ENCODE results near the gene TK2.
"Not testable (repeated sequence)": the region's sequence is repeated elsewhere in the genome, so short reads cannot be mapped to it uniquely, and the experiment has no call there.

The TK2 gene

DNA sequence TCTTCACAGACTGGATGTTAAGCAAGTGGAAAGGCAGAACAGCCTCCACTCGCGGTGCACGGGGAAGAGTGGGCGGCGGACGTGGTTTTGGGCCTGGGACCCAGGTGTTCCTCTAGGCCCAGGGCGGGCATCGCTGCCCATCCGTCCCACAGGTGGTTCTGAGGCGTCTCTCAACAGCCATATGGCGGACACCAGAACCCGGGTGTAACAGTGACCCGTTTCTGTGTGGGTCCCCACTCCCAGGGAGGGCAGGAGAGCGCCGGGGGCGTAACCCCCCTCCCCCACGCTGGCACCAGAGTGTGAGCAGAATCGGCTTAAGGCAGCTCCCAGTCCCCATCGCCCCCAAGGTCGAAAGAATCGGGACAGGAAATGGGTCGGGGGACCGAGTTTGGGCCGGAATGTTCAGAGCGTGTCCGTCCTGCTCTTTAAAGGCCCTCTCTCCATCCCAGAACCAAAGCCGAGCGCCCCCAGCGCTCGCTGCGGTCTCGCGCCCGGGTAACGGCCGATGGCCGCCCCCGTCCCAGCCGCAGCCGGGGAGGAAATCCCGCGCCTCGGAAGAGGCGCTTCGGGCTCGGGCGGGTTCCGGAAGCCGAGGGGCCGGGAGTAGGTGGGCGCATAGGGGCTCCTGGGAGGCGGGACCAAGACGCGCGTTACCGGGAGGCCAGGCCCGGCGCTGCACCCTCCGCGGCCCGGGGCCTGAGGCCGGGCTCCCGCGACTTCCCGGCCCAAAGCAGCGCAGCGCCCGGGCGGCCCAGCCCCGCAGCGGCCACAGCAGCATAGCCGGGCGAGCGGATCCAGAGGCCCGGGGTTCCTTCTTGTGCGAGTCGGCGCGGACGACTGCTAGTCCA, at the start of gene TK2:
TSS of gene TK2 (minus strand) at position 839 of the 848 bp plus-strand sequence. CDS start at position 778, 61 bp downstream.
- DNase-seq = peak; percentile 57

DNA sequence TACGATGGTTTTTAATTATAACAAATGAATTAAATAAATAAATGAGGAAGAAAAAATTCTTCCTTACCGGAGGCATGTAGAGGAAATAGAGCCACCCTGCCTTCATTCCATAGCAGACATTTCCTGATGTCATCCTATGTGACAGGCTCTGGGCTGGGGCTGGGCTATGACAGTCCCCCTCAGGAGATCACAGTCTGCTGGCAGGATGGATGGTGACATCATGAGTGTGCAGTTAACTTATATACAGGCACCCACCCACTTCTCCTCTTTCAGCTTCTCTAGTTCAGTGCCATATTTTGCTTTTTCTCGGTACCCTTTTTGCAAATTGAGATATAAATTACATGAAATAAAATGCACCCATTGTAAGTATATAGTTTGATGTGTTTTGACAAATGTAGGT, 48.2 kb upstream of the TK2 start:
- DNase-seq = no peak

DNA sequence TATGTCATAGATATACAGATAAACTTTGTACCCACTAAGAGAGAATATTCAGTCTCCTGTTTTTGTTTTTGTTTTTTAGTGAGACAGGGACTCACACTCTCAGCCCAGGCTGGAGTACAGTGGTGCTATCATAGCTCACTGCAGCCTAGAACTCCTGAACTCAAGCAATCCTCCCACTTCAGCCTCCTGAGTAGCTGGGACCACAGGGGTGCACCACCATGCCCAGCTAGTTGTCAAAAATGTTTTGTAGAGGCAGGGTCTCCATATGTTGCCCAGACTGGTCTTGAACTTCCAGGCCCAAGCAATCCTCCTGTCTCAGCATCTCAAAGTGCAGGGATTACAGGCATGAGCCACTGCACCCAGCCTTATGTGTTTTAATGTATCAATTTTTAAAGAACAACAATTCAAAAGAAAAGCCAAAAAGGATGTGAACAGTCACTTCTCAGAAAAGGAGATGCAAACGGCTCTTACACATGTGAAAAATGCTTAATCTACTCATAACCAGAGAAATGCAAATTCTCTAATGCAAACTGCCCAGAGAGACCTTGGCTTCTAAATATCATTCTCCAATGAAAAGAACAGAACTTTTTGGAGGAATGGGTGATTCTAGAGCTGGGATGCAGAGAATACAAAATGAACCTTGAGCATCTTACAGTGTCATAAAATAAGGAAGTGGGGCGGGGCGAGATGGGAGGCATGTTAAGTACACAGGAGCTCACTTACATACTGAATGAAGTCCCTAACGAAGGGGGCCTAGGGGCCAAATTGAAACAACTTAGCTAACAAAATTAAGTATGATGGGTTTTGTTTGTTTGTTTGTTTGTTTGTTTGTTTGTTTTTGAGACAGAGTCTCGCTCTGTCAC, 47.3 kb upstream of the TK2 start:
- DNase-seq = no peak

DNA sequence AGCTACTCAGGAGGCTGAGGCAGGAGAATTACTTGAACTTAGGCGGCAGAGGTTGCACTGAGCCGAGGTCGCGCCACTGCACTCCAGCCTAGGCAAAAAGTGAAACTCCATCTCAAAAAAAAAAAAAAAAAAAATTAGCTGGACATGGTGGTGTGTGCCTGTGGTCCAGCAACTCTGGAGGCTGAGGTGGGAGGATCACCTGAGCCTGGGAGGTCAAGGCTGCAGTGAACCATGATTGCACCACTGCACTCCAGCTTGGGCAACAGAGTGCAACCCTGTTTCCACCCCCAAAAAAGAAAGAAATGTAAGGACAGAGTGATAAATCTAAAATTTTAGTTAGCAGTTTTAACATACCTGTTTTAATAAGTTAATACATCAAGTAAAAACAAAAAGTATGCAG, 46.6 kb upstream of the TK2 start:
- DNase-seq = not testable (repeated sequence)

DNA sequence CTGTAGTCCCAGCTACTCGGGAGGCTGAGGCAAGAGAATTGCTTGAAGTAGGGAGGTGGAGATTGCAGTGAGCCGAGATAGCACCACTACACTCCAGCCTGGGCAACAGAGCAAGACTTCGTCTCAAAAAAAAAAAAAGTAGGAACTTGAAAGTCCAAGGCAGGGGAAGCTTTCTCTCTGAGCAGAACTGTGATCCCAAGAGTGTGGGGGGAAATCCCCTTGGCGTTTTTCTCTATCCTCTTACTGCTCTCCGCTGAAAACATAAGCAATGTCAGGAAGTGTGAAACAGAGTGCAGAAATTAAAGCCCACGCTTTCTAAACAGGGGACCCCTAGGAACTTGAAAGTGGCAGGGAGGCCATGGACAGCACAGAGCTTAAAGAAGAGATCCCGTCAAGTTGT, 44.8 kb upstream of the TK2 start:
- DNase-seq = no peak

DNA sequence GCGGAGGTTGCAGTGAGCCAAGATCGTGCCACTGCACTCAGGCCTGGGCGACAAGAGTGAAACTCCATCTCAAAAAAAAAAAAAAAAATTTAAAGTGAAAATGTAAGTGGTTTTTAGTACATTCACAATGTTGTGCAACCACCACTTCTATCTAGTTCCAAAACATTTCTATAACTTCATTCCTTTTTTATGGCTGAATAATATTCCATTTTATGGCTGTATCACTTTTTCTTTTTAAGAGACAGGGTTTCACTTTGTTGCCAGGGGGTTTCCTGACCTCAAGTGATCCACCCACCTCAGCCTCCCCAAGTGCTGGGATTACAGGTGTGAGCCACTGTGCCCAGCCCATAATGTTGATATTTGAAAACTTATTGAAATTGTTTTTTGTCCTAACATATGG, 42.9 kb upstream of the TK2 start:
- DNase-seq = no peak

DNA sequence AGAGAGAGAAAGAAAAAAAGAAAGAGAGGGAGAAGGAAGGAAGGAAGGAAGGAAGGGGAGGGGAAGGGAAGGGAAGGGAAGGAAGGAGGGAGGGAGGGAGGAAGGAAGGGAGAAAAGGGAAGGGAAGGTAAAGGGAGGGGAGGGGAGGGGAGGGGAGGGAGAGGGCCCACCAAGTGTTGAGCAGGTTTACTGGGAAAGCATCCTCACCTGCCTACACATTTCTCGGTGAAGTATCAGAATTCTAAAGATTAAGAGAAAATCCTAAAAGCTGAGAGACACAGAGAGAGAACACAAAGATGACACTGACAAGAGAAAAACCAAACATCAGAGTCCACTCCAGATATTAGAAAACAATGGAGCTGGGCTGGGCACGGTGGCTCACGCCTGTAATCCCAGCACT, 42.3 kb upstream of the TK2 start:
- no peak for DNase-seq

DNA sequence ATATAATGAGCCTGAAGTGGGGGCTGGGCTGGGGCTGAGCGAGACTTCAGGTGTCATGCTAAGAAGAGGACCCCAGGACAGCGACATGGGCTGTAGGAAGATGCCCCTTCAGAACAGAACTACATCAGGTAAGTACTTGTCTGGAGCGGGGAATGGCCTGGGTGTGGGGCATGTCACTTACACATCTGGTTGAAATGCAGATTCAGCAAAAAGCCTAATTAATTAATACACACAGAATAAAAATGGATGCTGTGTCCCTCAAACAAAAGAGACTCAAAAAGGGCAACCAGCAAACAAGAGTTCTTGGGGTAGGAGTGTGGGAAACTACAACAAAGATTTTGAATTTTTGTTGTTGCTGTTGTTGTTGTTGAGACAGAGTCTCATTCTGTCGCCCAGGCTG, 41.1 kb upstream of the TK2 start:
- no peak for DNase-seq

DNA sequence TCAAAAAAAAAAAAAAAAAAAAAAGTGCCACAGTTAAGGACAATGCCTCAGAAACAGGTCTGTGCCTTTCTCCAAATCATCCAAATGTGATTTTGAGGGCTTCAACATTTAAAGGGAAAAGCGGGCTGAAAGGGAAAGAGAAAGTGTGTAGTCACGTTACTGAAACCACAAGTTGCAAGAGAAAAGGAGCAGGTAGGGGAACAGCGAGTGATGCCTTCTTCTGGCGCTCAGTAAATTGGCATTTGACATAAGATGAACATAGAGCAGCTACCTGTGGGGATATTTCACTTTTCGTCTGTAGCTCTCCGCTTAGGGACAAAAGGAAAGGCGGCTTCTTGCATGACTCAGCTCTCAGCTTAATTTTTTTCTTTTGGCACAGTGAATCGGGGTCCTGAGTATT, 40.4 kb upstream of the TK2 start:
- DNase-seq = peak; percentile 46

DNA sequence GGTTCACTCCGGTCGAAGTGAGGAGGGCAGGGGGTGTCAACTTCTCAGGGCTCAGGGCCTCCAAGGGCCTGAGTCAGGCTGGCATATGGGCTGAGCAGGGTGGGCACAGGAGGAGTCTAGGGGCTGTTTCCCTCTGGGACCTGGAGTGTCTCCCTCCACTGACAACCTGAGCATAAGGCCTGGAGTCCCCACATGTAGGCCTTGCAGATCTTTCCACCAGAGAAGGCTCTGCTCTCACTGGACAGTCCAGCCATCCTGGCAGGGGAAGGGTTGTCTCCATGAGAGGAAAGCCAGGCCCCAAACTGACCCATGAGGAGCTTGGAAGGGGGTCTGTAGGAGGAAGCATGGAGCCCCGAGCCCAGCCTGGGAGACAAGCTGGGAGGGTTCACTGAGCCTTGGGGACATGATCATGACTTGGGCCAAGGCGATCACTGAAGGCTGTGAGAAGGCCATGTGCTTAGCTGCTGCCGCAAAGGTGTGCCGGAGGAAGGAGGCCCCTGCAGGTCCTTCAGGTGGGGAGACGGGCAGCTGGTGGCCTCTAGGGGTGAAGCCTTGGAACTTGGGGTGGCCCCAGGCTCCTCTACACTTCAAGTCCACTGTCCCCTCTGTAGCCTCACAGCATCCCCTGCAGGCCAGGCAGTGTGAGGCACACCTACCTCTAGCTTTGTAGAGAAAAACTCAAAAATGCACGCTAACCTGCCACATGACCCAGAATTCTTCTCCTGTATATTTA, 39.2 kb upstream of the TK2 start:
- peak; percentile 80 for DNase-seq

DNA sequence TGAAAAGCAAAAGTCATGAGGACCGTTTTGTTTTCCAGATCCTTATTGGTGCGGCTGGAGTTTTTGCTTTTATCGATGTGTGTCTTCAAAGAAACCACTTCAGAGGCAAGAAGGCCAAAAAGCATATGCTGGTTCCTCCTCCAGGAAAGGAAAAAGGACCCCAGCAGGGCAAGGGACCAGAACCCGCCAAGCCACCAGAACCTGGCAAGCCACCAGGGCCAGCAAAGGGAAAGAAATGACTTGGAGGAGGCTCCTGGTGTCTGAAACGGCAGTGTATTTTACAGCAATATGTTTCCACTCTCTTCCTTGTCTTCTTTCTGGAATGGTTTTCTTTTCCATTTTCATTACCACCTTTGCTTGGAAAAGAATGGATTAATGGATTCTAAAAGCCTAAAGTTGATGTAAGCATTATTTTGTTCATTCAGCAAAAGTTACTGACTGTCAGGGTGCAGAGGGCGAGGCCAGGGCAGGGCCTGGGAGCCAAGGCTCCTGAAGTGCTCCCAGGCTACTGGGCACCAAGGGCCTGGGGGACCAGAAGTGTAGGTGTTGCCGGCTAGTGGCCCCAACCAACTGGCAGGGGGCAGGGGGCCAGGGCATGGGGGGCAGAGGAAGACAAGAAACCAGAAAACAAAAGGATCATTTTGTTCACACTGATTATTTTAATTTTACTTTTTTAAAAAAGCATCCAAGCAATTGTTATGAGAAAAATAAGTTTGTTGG, 38.1 kb upstream of the TK2 start:
- DNase-seq = no peak

DNA sequence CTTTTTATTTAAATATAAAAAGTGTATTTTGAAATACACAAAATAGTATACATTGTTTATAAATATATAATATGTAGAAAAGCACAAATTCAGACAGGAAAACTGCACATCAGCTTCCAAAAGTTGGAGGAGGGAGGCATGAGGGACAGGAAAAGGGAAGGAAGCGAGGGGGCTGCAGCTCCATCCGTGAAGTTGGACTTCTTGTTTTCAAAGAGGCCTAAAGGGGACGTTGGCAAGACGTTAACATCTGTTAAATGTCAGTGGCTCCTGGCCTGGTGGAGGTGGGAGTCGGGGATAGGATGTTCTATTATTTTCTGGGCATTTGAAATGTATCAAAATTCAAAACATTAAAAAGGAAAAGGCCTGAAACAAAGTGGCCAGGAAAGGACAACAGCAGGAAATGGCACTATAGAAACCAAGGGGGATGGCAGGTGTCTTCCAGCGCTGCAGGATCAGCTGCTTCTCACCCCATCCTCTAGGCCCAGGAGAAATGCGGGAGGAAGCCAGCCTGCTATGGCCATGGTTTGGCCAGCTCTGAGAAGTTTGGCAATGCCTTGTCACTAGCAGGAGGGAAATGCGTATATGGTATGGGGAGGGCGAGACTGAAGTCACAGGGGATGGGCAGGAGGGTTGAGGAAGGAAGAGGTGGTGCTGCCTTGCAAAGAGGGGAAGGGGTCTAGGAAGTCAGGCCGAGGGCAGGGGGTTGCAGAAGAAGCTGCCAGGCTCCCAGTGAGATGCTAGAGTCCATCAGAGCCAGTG, 35.7 kb upstream of the TK2 start:
- DNase-seq = no peak

DNA sequence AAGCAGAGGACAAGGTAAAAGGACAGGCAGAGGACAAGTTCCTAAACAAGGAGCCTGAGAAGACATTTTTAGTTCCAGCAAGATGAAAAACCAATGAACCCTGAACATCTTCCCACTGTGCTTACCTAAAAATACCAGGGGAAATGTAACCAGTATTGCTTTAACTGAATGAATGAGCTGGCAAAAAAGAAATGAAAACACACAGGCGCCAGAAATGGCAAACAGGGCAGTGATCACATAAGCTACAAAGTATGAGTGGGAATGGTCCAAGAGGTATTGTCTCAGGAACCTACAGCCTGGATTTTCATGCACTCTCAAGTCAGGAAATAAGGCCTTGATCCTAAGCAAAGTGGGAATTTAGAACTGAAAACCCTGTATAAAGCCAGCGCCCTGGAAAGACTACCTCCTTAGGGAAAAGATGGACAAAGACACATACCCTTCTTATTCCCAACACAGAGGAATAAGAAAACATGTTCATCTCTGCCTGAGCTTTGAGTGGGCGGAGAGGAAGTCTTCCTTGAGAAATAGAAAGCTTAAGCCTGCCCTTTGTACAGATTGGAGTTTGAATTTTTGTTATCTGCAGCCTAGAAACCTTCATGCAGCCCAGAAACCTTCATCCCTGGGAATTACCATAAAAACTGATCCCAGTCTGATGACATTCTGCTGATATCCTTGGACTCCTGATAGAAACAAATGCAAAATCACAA, 31.5 kb upstream of the TK2 start:
- no peak for DNase-seq

DNA sequence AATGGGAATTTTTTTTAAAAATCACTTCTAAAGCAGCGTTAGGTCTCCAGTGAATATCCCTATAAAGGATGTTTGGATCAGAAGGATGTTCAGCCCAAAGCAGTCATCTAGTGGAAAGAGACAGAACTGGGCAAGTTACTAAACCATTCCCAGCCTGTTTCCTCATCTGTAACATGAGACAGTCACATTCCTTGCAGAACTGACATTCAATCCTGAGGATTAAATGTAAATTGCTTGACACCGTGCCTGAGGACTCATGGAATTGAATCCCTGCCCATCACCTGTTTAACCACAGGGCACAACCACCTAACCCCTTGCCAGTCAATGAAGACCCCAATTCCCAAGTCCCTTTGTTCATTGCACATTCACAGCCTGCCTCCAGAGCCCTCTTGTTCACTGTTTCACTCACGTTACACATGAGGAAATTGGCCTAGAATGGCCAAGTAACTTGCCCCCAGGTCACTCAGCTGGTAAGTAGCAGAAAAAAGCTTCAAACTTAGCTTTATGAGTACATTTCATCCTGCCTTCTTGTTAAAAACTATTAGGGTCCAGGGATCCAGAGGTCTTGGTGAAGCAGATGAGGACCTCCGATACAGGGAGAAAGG, 30.8 kb upstream of the TK2 start:
- DNase-seq = no peak

DNA sequence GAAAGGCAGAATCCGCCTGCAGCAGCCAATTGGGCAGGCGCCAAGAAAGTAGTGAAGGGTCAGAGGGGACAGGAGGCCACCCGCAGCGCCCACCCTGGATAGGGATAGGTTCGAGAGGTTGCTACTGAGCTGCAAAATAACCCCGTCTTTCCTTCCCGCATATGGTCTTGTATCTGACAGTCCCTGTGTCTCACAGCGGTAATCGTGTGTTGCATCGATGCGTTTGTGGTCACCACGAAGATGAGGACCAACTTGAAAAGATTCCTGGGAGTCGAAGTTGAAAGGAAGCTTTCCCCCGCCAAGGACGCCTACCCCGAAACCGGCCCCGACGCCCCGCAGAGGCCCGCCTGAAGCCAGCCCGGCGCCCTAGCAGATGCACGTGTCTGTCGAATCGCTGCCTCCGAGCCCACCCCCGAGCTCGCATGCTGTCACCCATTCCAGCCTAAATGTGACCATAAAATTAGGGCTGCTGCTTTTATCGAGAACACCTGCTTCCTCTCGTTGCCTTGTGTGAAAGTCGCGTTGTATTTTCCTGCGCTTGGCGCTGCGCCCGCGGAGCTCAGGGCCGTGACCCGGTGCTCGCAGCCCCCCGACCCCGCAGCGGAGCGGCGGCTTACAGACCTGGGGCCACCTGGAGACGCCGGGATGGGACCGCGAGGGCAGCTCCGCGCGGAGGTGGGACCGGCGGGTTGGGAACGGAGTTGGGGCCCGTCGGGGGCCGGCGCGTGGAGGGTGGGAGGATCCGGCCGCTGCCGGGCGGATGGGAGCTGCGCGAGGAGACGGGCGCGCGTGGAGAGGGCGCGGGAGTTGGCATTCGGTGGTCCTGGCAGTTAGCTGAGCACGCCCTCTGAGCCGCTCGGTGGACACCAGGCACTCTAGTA, 29.0 kb upstream of the TK2 start, which contains the start of gene CMTM2:
TSS of gene CMTM2 (plus strand) at position 813 of the 881 bp plus-strand sequence. CDS start 145 bp downstream, outside the sequence.
- no peak for DNase-seq

DNA sequence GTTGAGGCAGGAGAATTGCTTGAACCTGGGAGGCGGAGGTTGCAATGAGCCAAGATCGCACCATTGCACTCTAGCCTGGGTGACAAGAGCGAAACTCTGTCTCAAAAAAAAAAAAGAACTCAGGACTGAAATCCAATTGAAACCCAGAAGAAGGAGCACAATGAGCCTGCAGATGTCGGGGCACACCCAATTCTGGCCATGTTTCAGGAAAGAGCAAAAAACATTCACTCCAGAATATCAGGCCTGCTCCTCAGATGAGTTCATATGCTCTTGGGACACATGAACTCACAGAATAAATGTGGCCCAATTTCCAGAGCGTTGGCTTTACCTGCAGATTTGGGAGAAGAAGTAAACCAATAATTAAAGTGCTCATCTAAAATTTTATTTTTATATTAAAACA, 26.4 kb upstream of the TK2 start:
- no peak for DNase-seq

DNA sequence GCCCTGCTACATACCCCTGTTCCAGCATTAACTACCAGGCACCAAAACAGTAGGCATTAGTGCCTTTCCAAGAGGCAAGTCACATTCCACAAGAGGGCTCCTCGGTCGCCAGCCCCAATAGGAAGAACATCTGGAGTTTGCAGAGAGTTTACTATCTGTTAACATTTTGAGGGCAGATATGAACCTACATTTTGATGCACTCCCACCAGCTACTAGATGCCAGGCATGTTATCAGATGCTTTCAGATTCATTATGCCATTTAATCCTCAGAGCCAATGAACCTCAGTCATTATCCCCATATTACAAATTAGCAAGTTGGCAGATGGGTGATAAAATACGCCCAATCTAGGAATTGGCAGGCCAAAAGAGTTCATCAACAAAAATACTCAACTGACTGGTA, 25.1 kb upstream of the TK2 start:
- no peak for DNase-seq

DNA sequence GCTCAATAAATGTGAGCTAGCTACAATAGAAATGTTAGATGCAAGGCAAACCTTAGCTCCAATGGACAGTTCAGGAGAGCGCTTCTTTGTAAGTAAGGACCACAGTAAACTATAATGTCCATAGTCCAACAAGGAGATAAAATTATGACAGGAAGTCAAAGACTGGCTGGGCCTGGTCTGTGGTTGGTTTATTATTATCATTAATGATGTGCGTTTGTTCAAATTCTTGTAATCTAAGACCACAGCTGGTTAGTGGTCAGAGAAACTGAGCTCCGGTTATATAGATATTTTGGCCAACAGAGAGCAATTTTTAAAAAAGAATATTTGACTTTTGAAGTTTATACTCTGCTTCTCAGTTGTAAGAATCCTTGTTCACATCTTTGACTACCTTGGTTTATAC, 24.6 kb upstream of the TK2 start:
- no peak for DNase-seq

DNA sequence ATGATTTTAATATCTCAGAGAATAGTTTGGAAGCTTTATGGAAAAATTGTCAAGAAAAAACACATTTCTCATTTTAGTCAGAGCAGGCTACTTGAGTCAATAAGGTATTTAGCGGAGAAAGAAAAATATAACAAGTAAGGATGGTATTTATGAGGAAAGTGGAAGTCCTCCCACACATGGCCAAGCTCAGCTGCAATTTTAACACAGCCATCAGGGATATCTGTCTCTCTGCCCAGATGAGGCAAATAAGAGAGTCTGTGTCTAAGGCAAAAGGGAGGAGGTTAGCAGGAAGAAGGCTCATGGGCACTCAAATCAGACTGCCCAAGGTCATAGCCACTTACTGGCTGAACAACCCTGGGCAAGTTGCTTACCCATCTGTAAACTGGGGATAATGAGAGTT, 24.2 kb upstream of the TK2 start:
- DNase-seq = no peak

DNA sequence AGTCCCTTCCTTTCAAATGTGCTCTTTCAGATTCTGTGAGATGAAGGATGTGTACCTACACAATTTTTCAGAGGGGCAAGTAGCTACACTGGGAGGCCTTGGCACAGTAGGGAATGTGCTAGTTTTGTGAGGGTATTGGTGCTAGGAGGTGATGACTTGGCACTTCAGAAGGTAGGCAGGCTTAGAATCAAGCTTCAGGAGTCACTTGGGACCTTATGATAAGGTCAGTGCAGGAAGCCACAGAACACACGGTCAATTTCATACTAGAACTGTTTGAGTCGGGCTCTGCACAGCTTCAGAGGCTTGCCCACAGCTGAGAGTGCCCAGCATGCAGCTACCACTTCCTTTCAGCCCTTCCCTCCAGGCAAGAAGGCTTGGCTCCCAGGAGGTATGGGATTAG, 22.4 kb upstream of the TK2 start:
- DNase-seq = no peak

Measured in CD4-positive, alpha-beta T cell treated with Interleukin-10 for 1 hour (primary cell).